ENCODE data around the gene TNFAIP8L2.

DNA sequence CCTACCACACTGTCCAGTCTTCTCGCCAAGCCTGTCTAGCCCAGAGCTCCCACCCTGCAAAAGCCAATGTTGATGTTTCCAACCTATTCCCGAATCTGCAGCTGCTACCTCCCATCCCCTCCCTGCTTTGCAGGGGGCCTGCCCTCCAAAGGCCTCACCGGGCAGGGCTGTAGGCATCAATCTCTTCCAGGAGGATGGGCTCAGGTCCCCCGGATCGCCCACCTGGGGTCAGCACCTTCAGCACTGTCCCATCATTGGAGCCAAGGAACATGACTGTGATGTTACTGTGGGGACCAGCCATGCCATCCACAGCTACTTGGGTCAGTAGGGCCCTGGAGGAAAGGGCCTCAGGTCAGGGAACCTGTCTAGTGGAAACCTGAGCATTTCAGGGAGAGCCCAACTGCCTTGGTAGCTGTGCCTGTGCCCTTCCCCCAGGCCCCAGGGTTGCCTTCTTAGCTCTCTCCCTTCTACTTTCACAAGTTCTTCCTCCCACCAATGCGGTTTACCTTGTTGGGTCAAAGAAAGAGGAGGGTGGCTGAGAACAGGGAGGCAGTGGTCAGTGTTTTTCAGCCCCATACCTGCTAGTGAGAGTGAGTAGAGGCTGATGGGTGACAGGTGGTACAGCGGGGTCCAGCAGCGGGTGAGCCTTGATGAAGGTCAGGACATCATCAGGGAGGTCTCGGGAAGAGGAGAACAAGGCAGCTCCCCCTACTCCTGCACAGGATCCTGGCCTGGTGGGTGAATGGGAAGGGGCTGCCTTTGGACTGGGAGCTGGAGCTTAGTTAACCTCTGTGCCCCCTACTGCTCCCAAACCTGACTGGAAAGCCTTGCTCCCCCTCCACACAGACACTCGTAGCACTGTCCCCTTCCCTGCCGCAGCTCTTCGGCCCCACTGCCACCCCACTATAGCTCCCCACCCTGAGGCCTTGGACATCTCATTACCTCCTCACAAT is 20.7 kb upstream of the TNFAIP8L2 start:
- no peak for TF ChIP-seq POLR2A (IDR thresholded peaks at IDR 0.05)
- TF ChIP-seq CTCF (IDR thresholded peaks at IDR 0.05) = no peak
